ENCODE measurements around the gene AMHR2. TPM values are rescaled to one million over a fixed set of nuclear protein-coding genes. Genes with fewer than 3 reads are reported as not detected.

The AMHR2 gene
- polyA plus RNA-seq, 1 donor from 2014 or later, result not detected

- Histone ChIP-seq H2AFZ (ENCODE audit: low read depth, low read length) (no peak overlapping the region), H3K36me3 (ENCODE audit: insufficient read depth, low read length) (peaks cover 6% of the 10 kb centered on the region), H3F3A (ENCODE audit: insufficient read depth, low read length, poor library complexity, severe bottlenecking) (no peaks in the 10 kb centered on the region), H3K4me2 (ENCODE audit: low read length) (no peak overlapping the region), H3K27ac (ENCODE audit: low read length) (no peak overlapping the region), H3K9me2 (ENCODE audit: insufficient read depth, low read length) (no peaks in the 10 kb centered on the region), H3K79me2 (replicated peaks; ENCODE audit: insufficient read depth, low read length) (no peaks in the 10 kb centered on the region), H3K9me3 (ENCODE audit: low read length) (no peaks in the 10 kb centered on the region), H3K27me3 (ENCODE audit: insufficient read depth, low read depth, low read length) (no peaks in the 10 kb centered on the region), H4K20me1 (ENCODE audit: insufficient read depth) (no peaks in the 10 kb centered on the region), H3K4me3 (ENCODE audit: low read length) (no peak overlapping the region), H3K9ac (ENCODE audit: low read length) (no peak overlapping the region)
- no peak for TF ChIP-seq POLR2AphosphoS5 (IDR thresholded peaks at IDR 0.05)
- no peak for TF ChIP-seq MXI1 (conservative IDR thresholded peaks at IDR 0.05; ENCODE audit: poor library complexity, severe bottlenecking)
- TF ChIP-seq REST (IDR thresholded peaks at IDR 0.05; ENCODE audit: borderline replicate concordance), result no peak
- no peak for TF ChIP-seq EZH2 (IDR thresholded peaks at IDR 0.05; ENCODE audit: borderline replicate concordance, insufficient read depth, low read length, poor library complexity, severe bottlenecking)
- TF ChIP-seq, protein P1, sequence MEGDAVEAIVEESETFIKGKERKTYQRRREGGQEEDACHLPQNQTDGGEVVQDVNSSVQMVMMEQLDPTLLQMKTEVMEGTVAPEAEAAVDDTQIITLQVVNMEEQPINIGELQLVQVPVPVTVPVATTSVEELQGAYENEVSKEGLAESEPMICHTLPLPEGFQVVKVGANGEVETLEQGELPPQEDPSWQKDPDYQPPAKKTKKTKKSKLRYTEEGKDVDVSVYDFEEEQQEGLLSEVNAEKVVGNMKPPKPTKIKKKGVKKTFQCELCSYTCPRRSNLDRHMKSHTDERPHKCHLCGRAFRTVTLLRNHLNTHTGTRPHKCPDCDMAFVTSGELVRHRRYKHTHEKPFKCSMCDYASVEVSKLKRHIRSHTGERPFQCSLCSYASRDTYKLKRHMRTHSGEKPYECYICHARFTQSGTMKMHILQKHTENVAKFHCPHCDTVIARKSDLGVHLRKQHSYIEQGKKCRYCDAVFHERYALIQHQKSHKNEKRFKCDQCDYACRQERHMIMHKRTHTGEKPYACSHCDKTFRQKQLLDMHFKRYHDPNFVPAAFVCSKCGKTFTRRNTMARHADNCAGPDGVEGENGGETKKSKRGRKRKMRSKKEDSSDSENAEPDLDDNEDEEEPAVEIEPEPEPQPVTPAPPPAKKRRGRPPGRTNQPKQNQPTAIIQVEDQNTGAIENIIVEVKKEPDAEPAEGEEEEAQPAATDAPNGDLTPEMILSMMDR (IDR thresholded peaks at IDR 0.05; ENCODE audit: poor library complexity, severe bottlenecking), result no peak
- TF ChIP-seq SMC3 (conservative IDR thresholded peaks at IDR 0.05; ENCODE audit: poor library complexity), result no peak
- no peak for TF ChIP-seq RAD21 (conservative IDR thresholded peaks at IDR 0.05)
- TF ChIP-seq TAF1 (IDR thresholded peaks at IDR 0.05; ENCODE audit: low read depth), result no peak
- no peak for TF ChIP-seq EP300 (conservative IDR thresholded peaks at IDR 0.05; ENCODE audit: poor library complexity, severe bottlenecking)
These were observed 10.0 kb upstream of the AMHR2 start for GRCh38 chr12:53413485-53414204.

DNA sequence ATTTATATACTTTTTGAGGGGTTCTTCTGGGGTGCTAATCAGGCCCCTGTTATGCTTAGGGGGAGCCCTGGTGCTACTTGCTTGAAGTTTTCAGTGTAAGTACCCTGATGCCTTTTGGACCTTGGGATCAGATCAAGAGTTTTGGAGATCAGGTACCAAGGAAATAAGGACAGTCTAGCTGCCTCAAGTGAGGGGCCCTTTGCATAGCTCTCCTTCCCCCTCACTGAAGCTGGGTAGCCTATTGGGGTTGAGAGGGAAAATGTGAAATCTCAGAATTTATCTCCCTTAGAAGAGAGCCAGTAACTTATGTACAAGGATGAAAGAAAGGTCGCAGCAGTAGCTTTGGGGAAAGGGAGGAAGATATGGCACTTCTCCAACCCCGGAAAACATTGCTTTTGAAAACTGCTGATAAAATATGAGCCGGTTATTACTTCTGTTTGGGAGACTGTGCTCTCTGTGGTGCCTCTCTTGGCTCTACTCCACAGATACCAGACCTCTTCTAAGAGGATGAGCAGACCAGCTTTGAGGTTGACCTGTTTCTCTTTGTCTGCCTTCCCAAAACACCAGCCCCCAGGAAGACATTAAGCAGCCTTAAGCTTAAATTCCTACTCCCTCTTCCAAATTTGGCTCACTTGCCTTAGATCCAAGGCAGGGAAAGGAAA is 8.8 kb upstream of the AMHR2 start:
- no peak overlapping the region for H3K4me3 ChIP-seq (ENCODE audit: low read length)
- H3K9me3 ChIP-seq (ENCODE audit: low read length), result no peaks in the 10 kb centered on the region
- no peak for TF ChIP-seq RAD21 (conservative IDR thresholded peaks at IDR 0.05)
- no peak for TF ChIP-seq SMC3 (conservative IDR thresholded peaks at IDR 0.05; ENCODE audit: poor library complexity)
- TF ChIP-seq, protein P1 (IDR thresholded peaks at IDR 0.05; ENCODE audit: poor library complexity, severe bottlenecking), result no peak
- TF ChIP-seq MXI1 (conservative IDR thresholded peaks at IDR 0.05; ENCODE audit: poor library complexity, severe bottlenecking), result no peak
- no peak for TF ChIP-seq TAF1 (IDR thresholded peaks at IDR 0.05; ENCODE audit: low read depth)
- TF ChIP-seq EZH2 (IDR thresholded peaks at IDR 0.05; ENCODE audit: borderline replicate concordance, insufficient read depth, low read length, poor library complexity, severe bottlenecking), result no peak
- no peak for TF ChIP-seq REST (IDR thresholded peaks at IDR 0.05; ENCODE audit: borderline replicate concordance)
- TF ChIP-seq EP300 (conservative IDR thresholded peaks at IDR 0.05; ENCODE audit: poor library complexity, severe bottlenecking), result no peak
- TF ChIP-seq POLR2AphosphoS5 (IDR thresholded peaks at IDR 0.05), result no peak
- H4K20me1 ChIP-seq (ENCODE audit: insufficient read depth), result no peaks in the 10 kb centered on the region
- no peaks in the 10 kb centered on the region for H3K79me2 ChIP-seq (replicated peaks; ENCODE audit: insufficient read depth, low read length)
- H3F3A ChIP-seq (ENCODE audit: insufficient read depth, low read length, poor library complexity, severe bottlenecking), result no peaks in the 10 kb centered on the region
- no peak overlapping the region for H3K27ac ChIP-seq (ENCODE audit: low read length)
- H3K9ac ChIP-seq (ENCODE audit: low read length), result no peak overlapping the region
- H3K4me2 ChIP-seq (ENCODE audit: low read length), result no peak overlapping the region
- H3K9me2 ChIP-seq (ENCODE audit: insufficient read depth, low read length), result no peaks in the 10 kb centered on the region
- no peak overlapping the region for H2AFZ ChIP-seq (ENCODE audit: low read depth, low read length)
- peaks cover 6% of the 10 kb centered on the region for H3K36me3 ChIP-seq (ENCODE audit: insufficient read depth, low read length)
- no peaks in the 10 kb centered on the region for H3K27me3 ChIP-seq (ENCODE audit: insufficient read depth, low read depth, low read length)

Data from neural cell (in vitro differentiated cells).